Measurements from ENCODE around the gene CUL4A. TPM values are rescaled to one million over a fixed set of nuclear protein-coding genes. Genes with fewer than 3 reads are reported as not detected.
"Not testable (repeated sequence)": the region's sequence is repeated elsewhere in the genome, so short reads cannot be mapped to it uniquely, and the experiment has no call there.

The CUL4A gene
- total RNA-seq: 130 and 156 TPM in 2 replicates

- DNase-seq (ENCODE audit: low read depth): no peak
Observed at GRCh38 chr13:113209336-113209758, at the start of gene CUL4A. Gene CUL4A, plus strand, starts transcription at chr13:113209613. Its CDS starts 15 bp downstream, at chr13:113209628.

GRCh38 chr13:113159701-113160100 lies 49.7 kb upstream of the CUL4A start:
- no peak for DNase-seq (ENCODE audit: low read depth)

GRCh38 chr13:113160983-113161382 lies 48.4 kb upstream of the CUL4A start:
- DNase-seq (ENCODE audit: low read depth): no peak

GRCh38 chr13:113161433-113161832 lies 48.0 kb upstream of the CUL4A start:
- no peak for DNase-seq (ENCODE audit: low read depth)

- DNase-seq (ENCODE audit: low read depth): not testable (repeated sequence)
Observed at GRCh38 chr13:113161975-113162374, 47.4 kb upstream of the CUL4A start.

- no peak for DNase-seq (ENCODE audit: low read depth)
Observed at GRCh38 chr13:113162783-113163685, 46.4 kb upstream of the CUL4A start.

- DNase-seq (ENCODE audit: low read depth): no peak
Observed at GRCh38 chr13:113164492-113164891, 44.9 kb upstream of the CUL4A start.

- no peak for DNase-seq (ENCODE audit: low read depth)
Observed at GRCh38 chr13:113166266-113166665, 43.1 kb upstream of the CUL4A start.

GRCh38 chr13:113166681-113167080 lies 42.7 kb upstream of the CUL4A start:
- DNase-seq (ENCODE audit: low read depth): no peak

GRCh38 chr13:113167155-113167554 lies 42.3 kb upstream of the CUL4A start:
- DNase-seq (ENCODE audit: low read depth): no peak

- no peak for DNase-seq (ENCODE audit: low read depth)
Observed at GRCh38 chr13:113167575-113167974, 41.8 kb upstream of the CUL4A start.

- no peak for DNase-seq (ENCODE audit: low read depth)
Observed at GRCh38 chr13:113168211-113168610, 41.2 kb upstream of the CUL4A start.

- DNase-seq (ENCODE audit: low read depth): no peak
Observed at GRCh38 chr13:113169277-113170272, 39.8 kb upstream of the CUL4A start.

- no peak for DNase-seq (ENCODE audit: low read depth)
Observed at GRCh38 chr13:113170511-113170910, 38.9 kb upstream of the CUL4A start.

- DNase-seq (ENCODE audit: low read depth): no peak
Observed at GRCh38 chr13:113171250-113172125, 37.9 kb upstream of the CUL4A start.

- DNase-seq (ENCODE audit: low read depth): no peak
Observed at GRCh38 chr13:113172419-113172926, 36.9 kb upstream of the CUL4A start.

- DNase-seq (ENCODE audit: low read depth): no peak
Observed at GRCh38 chr13:113176280-113176679, 33.1 kb upstream of the CUL4A start.

- DNase-seq (ENCODE audit: low read depth): no peak
Observed at GRCh38 chr13:113176822-113177221, 32.6 kb upstream of the CUL4A start.

GRCh38 chr13:113178070-113178895 lies 31.1 kb upstream of the CUL4A start:
- DNase-seq (ENCODE audit: low read depth): no peak

- no peak for DNase-seq (ENCODE audit: low read depth)
Observed at GRCh38 chr13:113178896-113179167, 30.6 kb upstream of the CUL4A start.

All from renal cortical epithelial cell (primary cell).